Stimulated activated CD4-positive, alpha-beta T cell treated with anti-CD3 and anti-CD28 coated beads, Interleukin-1b, Interleukin-23, amount 100 ng/mL, for 48 hours (primary cell): Measurements from ENCODE around the gene NUSAP1.
A peak's percentile ranks its signal among the peaks of the same experiment; 100 is the strongest.
"Not testable (repeated sequence)": the region's sequence is repeated elsewhere in the genome, so short reads cannot be mapped to it uniquely, and the experiment has no call there.

Experiments used
- DNase-seq: peaks from one replicate; pipeline ENCODE4 v3.0.0-alpha.2; 2020

NUSAP1 gene

GRCh38 chr15:41416742-41417417 lies 84.2 kb downstream of the NUSAP1 start, which contains the start of gene RTF1:
TSS of gene RTF1 (plus strand) at chr15:41417095. CDS start at chr15:41417116, 21 bp downstream.
- peak; percentile 94 for DNase-seq

- DNase-seq = peak; percentile 10
Measured at GRCh38 chr15:41417418-41418195, 84.9 kb downstream of the NUSAP1 start.

- no peak for DNase-seq
Measured at GRCh38 chr15:41423979-41424659, 91.4 kb downstream of the NUSAP1 start.

GRCh38 chr15:41424809-41425208 lies 92.1 kb downstream of the NUSAP1 start:
- DNase-seq = no peak

GRCh38 chr15:41425907-41426306 lies 93.2 kb downstream of the NUSAP1 start:
- DNase-seq = not testable (repeated sequence)

- no peak for DNase-seq
Measured at GRCh38 chr15:41429003-41429890, 96.6 kb downstream of the NUSAP1 start.
